KMS-11 (cell line): ENCODE measurements around the gene ARID1A.

Experiments
- H2AFZ ChIP-seq: fragments of 200-600 bp; sonication (generic); 2 replicates; pipeline ENCODE4 v1.6.1; 2016; ENCODE audit warnings: antibody characterized with exemption, mixed run types, low read depth
- H3K27ac ChIP-seq: fragments of 200-600 bp; sonication (generic); 2 replicates; pipeline ENCODE4 v1.6.1; 2016; ENCODE audit warnings: mild to moderate bottlenecking, mixed run types
- H3K27me3 ChIP-seq: fragments of 200-600 bp; sonication (generic); 2 replicates; pipeline ENCODE4 v1.6.1; 2017; ENCODE audit warnings: mild to moderate bottlenecking, low read depth, mixed run types, moderate library complexity; ENCODE audit not compliant: insufficient read depth
- H3K36me3 ChIP-seq: fragments of 200-600 bp; sonication (generic); 2 replicates; pipeline ENCODE4 v1.6.1; 2017; ENCODE audit warnings: mild to moderate bottlenecking, mixed run types; ENCODE audit not compliant: insufficient read depth
- H3K4me1 ChIP-seq: fragments of 200-600 bp; sonication (generic); 2 replicates; pipeline ENCODE4 v1.6.1; 2016; ENCODE audit warnings: mild to moderate bottlenecking, low read depth, mixed run types; ENCODE audit not compliant: poor library complexity, severe bottlenecking
- H3K4me2 ChIP-seq: fragments of 200-600 bp; sonication (generic); 2 replicates; pipeline ENCODE4 v1.7.0; 2016; ENCODE audit warnings: mild to moderate bottlenecking, mixed run types
- H3K4me3 ChIP-seq: fragments of 200-600 bp; sonication (generic); IDR thresholded peaks from 2 replicates; pipeline ENCODE4 v1.6.1; 2017; ENCODE audit warnings: low read depth, low read length, mixed read lengths; ENCODE audit not compliant: insufficient read depth
- H3K79me2 ChIP-seq: fragments of 200-600 bp; sonication (generic); 2 replicates; pipeline ENCODE4 v1.6.1; 2016; ENCODE audit warnings: low read depth, mixed run types; ENCODE audit not compliant: insufficient read depth
- H3K9ac ChIP-seq: fragments of 200-600 bp; sonication (generic); 2 replicates; pipeline ENCODE4 v1.6.1; 2016; ENCODE audit warnings: mild to moderate bottlenecking, mixed run types
- H4K20me1 ChIP-seq: fragments of 200-600 bp; sonication (generic); 2 replicates; pipeline ENCODE4 v1.6.1; 2016; ENCODE audit warnings: mild to moderate bottlenecking, mixed run types; ENCODE audit not compliant: insufficient read depth
- CTCF ChIP-seq: fragments of 200-600 bp; sonication (generic); conservative IDR thresholded peaks from 2 replicates; pipeline ENCODE4 v1.6.1; 2017; ENCODE audit warnings: low read depth, mild to moderate bottlenecking, antibody characterized with exemption, low read length, moderate library complexity, mixed read lengths

The ARID1A gene

DNA sequence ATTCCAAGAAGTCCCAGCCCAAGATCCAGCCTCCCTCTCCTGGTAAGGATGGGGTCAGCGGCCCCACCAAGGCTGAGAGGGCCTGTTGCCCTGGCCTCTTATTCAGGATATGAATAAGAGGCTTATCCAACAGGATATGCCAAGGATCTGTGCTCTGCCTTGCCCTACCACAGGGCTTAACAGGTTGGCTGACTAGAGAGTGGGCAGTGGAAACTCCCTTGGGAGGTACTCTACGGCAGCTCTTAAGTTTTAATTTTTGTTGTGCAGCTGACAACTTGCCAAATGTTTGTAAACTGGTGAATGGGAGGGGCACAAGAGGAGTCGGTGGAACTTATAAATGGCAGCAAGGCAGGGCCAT, 75.4 kb downstream of the ARID1A start:
- peaks cover 9% of the 10 kb centered on the region for H3K4me1 ChIP-seq
- no peaks in the 10 kb centered on the region for H3K79me2 ChIP-seq
- H3K27ac ChIP-seq, result no peak overlapping the region

GRCh38 chr1:26771643-26772321, 76.0 kb downstream of the ARID1A start:
- Histone ChIP-seq H3K4me3 (no peak overlapping the region), H4K20me1 (0 out of 2 replicates have a peak, but pooled peaks cover 4% of the 10 kb centered on the region), H3K36me3 (peaks cover 9% of the 10 kb centered on the region; the same call in 1 of the 2 replicates), H2AFZ (no peak overlapping the region), H3K27me3 (no peaks in the 10 kb centered on the region), H3K79me2 (no peaks in the 10 kb centered on the region), H3K4me1 (peaks cover 9% of the 10 kb centered on the region), H3K27ac (no peak overlapping the region), H3K9ac (no peak overlapping the region), H3K4me2 (no peak overlapping the region)
- no peak for TF ChIP-seq CTCF

More for the DNA sequence above, 75.4 kb downstream of the ARID1A start:
- Histone ChIP-seq H3K27me3 (no peaks in the 10 kb centered on the region), H3K9ac (no peak overlapping the region), H3K4me2 (no peak overlapping the region), H2AFZ (no peak overlapping the region), H4K20me1 (0 out of 2 replicates have a peak, but pooled peaks cover 4% of the 10 kb centered on the region), H3K36me3 (peaks cover 13% of the 10 kb centered on the region; the same call in 1 of the 2 replicates), H3K4me3 (no peak overlapping the region)
- TF ChIP-seq CTCF, result no peak

DNA sequence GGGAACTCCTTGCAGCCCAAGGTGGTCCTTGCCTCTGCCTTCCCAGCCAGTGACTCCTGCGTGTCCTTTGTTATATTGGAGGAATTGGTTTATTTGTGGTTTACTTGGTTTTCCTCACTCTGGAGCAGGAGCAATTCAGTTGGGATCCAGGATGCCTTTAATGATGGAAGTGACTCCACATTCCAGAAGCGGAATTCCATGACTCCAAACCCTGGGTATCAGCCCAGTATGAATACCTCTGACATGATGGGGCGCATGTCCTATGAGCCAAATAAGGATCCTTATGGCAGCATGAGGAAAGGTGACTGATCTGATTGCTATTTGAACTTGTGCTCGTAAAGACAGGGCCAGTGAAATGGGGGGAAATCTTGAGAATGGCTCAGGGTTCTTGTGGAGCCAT, 76.9 kb downstream of the ARID1A start:
- Histone ChIP-seq H3K27me3 (no peaks in the 10 kb centered on the region), H3K4me3 (no peak overlapping the region), H3K9ac (no peak overlapping the region), H2AFZ (no peak overlapping the region), H3K4me2 (no peak overlapping the region), H4K20me1 (no peaks in the 10 kb centered on the region), H3K4me1 (peaks cover 9% of the 10 kb centered on the region), H3K36me3 (peaks cover 9% of the 10 kb centered on the region; the same call in 1 of the 2 replicates), H3K79me2 (no peaks in the 10 kb centered on the region), H3K27ac (no peak overlapping the region)
- no peak for TF ChIP-seq CTCF

DNA sequence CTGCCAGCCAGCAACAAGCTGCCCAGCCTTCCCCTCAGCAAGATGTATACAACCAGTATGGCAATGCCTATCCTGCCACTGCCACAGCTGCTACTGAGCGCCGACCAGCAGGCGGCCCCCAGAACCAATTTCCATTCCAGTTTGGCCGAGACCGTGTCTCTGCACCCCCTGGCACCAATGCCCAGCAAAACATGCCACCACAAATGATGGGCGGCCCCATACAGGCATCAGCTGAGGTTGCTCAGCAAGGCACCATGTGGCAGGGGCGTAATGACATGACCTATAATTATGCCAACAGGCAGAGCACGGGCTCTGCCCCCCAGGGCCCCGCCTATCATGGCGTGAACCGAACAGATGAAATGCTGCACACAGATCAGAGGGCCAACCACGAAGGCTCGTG, 78.6 kb downstream of the ARID1A start:
- Histone ChIP-seq H3K9ac (no peak overlapping the region), H2AFZ (no peak overlapping the region), H3K4me1 (peaks cover 5% of the 10 kb centered on the region), H3K27ac (no peak overlapping the region), H3K4me2 (no peak overlapping the region), H3K27me3 (no peaks in the 10 kb centered on the region), H3K4me3 (no peak overlapping the region), H3K79me2 (no peaks in the 10 kb centered on the region), H4K20me1 (no peaks in the 10 kb centered on the region), H3K36me3 (peaks cover 13% of the 10 kb centered on the region; the same call in 1 of the 2 replicates)
- no peak for TF ChIP-seq CTCF
